ENCODE data around the gene NFE2L3. TPM values are rescaled to one million over a fixed set of nuclear protein-coding genes. Genes with fewer than 3 reads are reported as not detected.
A peak's percentile ranks its signal among the peaks of the same experiment; 100 is the strongest.

The NFE2L3 gene
- total and polyA plus RNA-seq, 9 of the 15 experiments (the other 6 are each of a cell fraction or from before 2014, with no cell fraction given), result 2.9 to 16.9 (median 12.4) TPM

GRCh38 chr7:26233902-26234511 lies 82.0 kb downstream of the NFE2L3 start (continued):
- no peak for TF ChIP-seq CSDE1 (IDR thresholded peaks at IDR 0.05)
- TF ChIP-seq COPS2 (conservative IDR thresholded peaks at IDR 0.05), result no peak
- TF ChIP-seq GABPA (tag; conservative IDR thresholded peaks at IDR 0.05; ENCODE audit: low read depth), result peak; percentile 43; the same call in 1 of the 2 replicates
- TF ChIP-seq ZNF354B (CRISPR knock-in tag; IDR thresholded peaks at IDR 0.05), result peak; percentile 78
- TF ChIP-seq, protein P1, sequence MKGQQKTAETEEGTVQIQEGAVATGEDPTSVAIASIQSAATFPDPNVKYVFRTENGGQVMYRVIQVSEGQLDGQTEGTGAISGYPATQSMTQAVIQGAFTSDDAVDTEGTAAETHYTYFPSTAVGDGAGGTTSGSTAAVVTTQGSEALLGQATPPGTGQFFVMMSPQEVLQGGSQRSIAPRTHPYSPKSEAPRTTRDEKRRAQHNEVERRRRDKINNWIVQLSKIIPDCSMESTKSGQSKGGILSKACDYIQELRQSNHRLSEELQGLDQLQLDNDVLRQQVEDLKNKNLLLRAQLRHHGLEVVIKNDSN (CRISPR knock-in tag; IDR thresholded peaks at IDR 0.05), result no peak
- TF ChIP-seq THAP7 (CRISPR knock-in tag; IDR thresholded peaks at IDR 0.05), result no peak
- TF ChIP-seq, protein P2, sequence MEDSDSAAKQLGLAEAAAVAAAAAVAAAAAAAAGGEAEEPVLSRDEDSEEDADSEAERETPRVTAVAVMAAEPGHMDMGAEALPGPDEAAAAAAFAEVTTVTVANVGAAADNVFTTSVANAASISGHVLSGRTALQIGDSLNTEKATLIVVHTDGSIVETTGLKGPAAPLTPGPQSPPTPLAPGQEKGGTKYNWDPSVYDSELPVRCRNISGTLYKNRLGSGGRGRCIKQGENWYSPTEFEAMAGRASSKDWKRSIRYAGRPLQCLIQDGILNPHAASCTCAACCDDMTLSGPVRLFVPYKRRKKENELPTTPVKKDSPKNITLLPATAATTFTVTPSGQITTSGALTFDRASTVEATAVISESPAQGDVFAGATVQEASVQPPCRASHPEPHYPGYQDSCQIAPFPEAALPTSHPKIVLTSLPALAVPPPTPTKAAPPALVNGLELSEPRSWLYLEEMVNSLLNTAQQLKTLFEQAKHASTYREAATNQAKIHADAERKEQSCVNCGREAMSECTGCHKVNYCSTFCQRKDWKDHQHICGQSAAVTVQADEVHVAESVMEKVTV (CRISPR knock-in tag; IDR thresholded peaks at IDR 0.05), result peak; percentile 18; the same call in 1 of the 2 replicates
- peak; percentile 86; the same call in 1 of the 2 replicates for TF ChIP-seq ZNF830 (CRISPR knock-in tag; IDR thresholded peaks at IDR 0.05)

Other genes starting within 250 kb of the NFE2L3 start
- 604 and 630 TPM in 2 replicates for gene HNRNPA2B1, start 48.5 kb downstream of the NFE2L3 start, total RNA-seq (2014; rRNA removed)
- 728 and 855 TPM in 2 replicates for gene HNRNPA2B1, start 48.5 kb downstream of the NFE2L3 start, total RNA-seq (2014; rRNA removed; fragmentation: Illumina TruSeq; extraction: Trizol)
- 730 and 803 TPM in 2 replicates for gene HNRNPA2B1, start 48.5 kb downstream of the NFE2L3 start, total RNA-seq (2015; rRNA removed; fragmentation: Illumina TruSeq; extraction: Trizol)
- 707 and 876 TPM in 2 replicates for gene HNRNPA2B1, start 48.5 kb downstream of the NFE2L3 start, total RNA-seq (2021)
- gene HNRNPA2B1, start 48.5 kb downstream of the NFE2L3 start, polyA plus RNA-seq (2011; rRNA removed), result 466 and 782 TPM in 2 replicates
- 1,478 and 1,489 TPM in 2 replicates for gene HNRNPA2B1, start 48.5 kb downstream of the NFE2L3 start, polyA plus RNA-seq (2014; fragmentation: Illumina TruSeq; extraction: Trizol)
- gene HNRNPA2B1, start 48.5 kb downstream of the NFE2L3 start, polyA plus RNA-seq (2014; fragmentation: Nextera tagmentation; extraction: Ambion mirVana), result 1,000 to 10,000 TPM in 1 of 2 experiments, 100 to 1,000 TPM in 1; 865 to 1,390 TPM
- 1,850 and 1,989 TPM in 2 replicates for gene HNRNPA2B1, start 48.5 kb downstream of the NFE2L3 start, polyA plus RNA-seq (2014; rRNA removed)
- gene CBX3, start 49.5 kb downstream of the NFE2L3 start, total RNA-seq (2014; rRNA removed), result 210 and 244 TPM in 2 replicates
- 413 and 480 TPM in 2 replicates for gene CBX3, start 49.5 kb downstream of the NFE2L3 start, total RNA-seq (2014; rRNA removed; fragmentation: Illumina TruSeq; extraction: Trizol)
- gene CBX3, start 49.5 kb downstream of the NFE2L3 start, total RNA-seq (2015; rRNA removed; fragmentation: Illumina TruSeq; extraction: Trizol), result 337 and 363 TPM in 2 replicates
- 253 and 256 TPM in 2 replicates for gene CBX3, start 49.5 kb downstream of the NFE2L3 start, total RNA-seq (2021)
- gene CBX3, start 49.5 kb downstream of the NFE2L3 start, polyA plus RNA-seq (2011; rRNA removed), result 293 and 364 TPM in 2 replicates
- gene CBX3, start 49.5 kb downstream of the NFE2L3 start, polyA plus RNA-seq (2014; fragmentation: Illumina TruSeq; extraction: Trizol), result 310 and 328 TPM in 2 replicates
- gene CBX3, start 49.5 kb downstream of the NFE2L3 start, polyA plus RNA-seq (2014; fragmentation: Nextera tagmentation; extraction: Ambion mirVana), result 100 to 1,000 TPM; 198 to 245 TPM
- gene CBX3, start 49.5 kb downstream of the NFE2L3 start, polyA plus RNA-seq (2014; rRNA removed), result 389 and 408 TPM in 2 replicates
- gene SNX10, start 139.7 kb downstream of the NFE2L3 start, total RNA-seq (2014; rRNA removed), result 6.2 and 7.9 TPM in 2 replicates
- gene SNX10, start 139.7 kb downstream of the NFE2L3 start, total RNA-seq (2014; rRNA removed; fragmentation: Illumina TruSeq; extraction: Trizol), result 14.8 and 19.0 TPM in 2 replicates
- gene SNX10, start 139.7 kb downstream of the NFE2L3 start, total RNA-seq (2015; rRNA removed; fragmentation: Illumina TruSeq; extraction: Trizol), result 13.8 and 16.5 TPM in 2 replicates
- gene SNX10, start 139.7 kb downstream of the NFE2L3 start, total RNA-seq (2021), result 11.8 and 12.1 TPM in 2 replicates
- 9.4 TPM in 2 replicates for gene SNX10, start 139.7 kb downstream of the NFE2L3 start, polyA plus RNA-seq (2011; rRNA removed)
- gene SNX10, start 139.7 kb downstream of the NFE2L3 start, polyA plus RNA-seq (2014; fragmentation: Illumina TruSeq; extraction: Trizol), result 9.8 and 11.5 TPM in 2 replicates
- gene SNX10, start 139.7 kb downstream of the NFE2L3 start, polyA plus RNA-seq (2014; fragmentation: Nextera tagmentation; extraction: Ambion mirVana), result 10 to 100 TPM; 10.9 to 12.4 TPM
- 6.9 and 7.3 TPM in 2 replicates for gene SNX10, start 139.7 kb downstream of the NFE2L3 start, polyA plus RNA-seq (2014; rRNA removed)